Mesothelial cell of epicardium (in vitro differentiated cells): ENCODE measurements around the gene SUPT6H. TPM values are rescaled to one million over a fixed set of nuclear protein-coding genes. Genes with fewer than 3 reads are reported as not detected.
A peak's percentile ranks its signal among the peaks of the same experiment; 100 is the strongest.

Experiments
- DNase-seq, 2 experiments: peaks; one replicate each; pipeline ENCODE4 v3.0.0; 2021; ENCODE audit warnings: low spot score in 2 of 2; ENCODE audit not compliant: unreplicated experiment in 2 of 2
- H3K27ac Mint-ChIP-seq: 2 replicates; pipeline ENCODE4 v1.8.0; 2021; ENCODE audit warnings: mixed read lengths
- H3K27me3 Mint-ChIP-seq: 2 replicates; pipeline ENCODE4 v1.8.0; 2021; ENCODE audit warnings: low read depth, mixed read lengths
- H3K36me3 Mint-ChIP-seq: 2 replicates; pipeline ENCODE4 v1.8.0; 2021; ENCODE audit warnings: mixed read lengths
- H3K4me1 Mint-ChIP-seq: 2 replicates; pipeline ENCODE4 v1.8.0; 2021; ENCODE audit warnings: mixed read lengths
- H3K4me3 Mint-ChIP-seq: 2 replicates; pipeline ENCODE4 v1.8.0; 2021; ENCODE audit warnings: mild to moderate bottlenecking, moderate library complexity, mixed read lengths
- H3K9me3 Mint-ChIP-seq: 2 replicates; pipeline ENCODE4 v1.8.0; 2021; ENCODE audit warnings: mixed read lengths
- CTCF ChIP-seq: fragments of 200-600 bp; sonication (generic); IDR thresholded peaks from one replicate; pipeline ENCODE4 v1.5.0; 2021; ENCODE audit warnings: antibody characterized with exemption; ENCODE audit not compliant: unreplicated experiment
- total RNA-seq: library from RNA; stranded (reverse); gene quantifications from 3 replicates; pipeline ENCODE4 v1.2.1, GENCODE V29; 2021

SUPT6H gene
- total RNA-seq, 1 donor from 2014 or later: 91.8 TPM

- DNase-seq: no peak
- Mint-ChIP-seq H3K4me3 (no peak overlapping the region), H3K27ac (no peak overlapping the region), H3K36me3 (peaks cover 8% of the 10 kb centered on the region), H3K27me3 (no peaks in the 10 kb centered on the region), H3K9me3 (no peaks in the 10 kb centered on the region), H3K4me1 (peaks cover 17% of the 10 kb centered on the region)
- TF ChIP-seq CTCF: no peak
Measured at GRCh38 chr17:28707339-28707720, 45.3 kb downstream of the SUPT6H start.

- peak; percentile 87 to 96 for DNase-seq
- Mint-ChIP-seq H3K27ac (peak overlapping the region; percentile 99), H3K4me3 (peak overlapping the region; percentile 83), H3K36me3 (peaks cover 18% of the 10 kb centered on the region), H3K4me1 (peaks cover 31% of the 10 kb centered on the region), H3K9me3 (no peaks in the 10 kb centered on the region), H3K27me3 (no peaks in the 10 kb centered on the region)
- TF ChIP-seq CTCF: no peak
Measured at GRCh38 chr17:28710861-28711722, 49.1 kb downstream of the SUPT6H start.

- Mint-ChIP-seq H3K36me3 (peaks cover 18% of the 10 kb centered on the region), H3K4me3 (peak within 1 kb of the TSS; percentile 83), H3K4me1 (peaks cover 36% of the 10 kb centered on the region), H3K9me3 (no peaks in the 10 kb centered on the region), H3K27me3 (no peaks in the 10 kb centered on the region), H3K27ac (peak within 1 kb of the TSS; percentile 99)
- no peak for DNase-seq
- no peak for TF ChIP-seq CTCF
Measured at GRCh38 chr17:28711723-28712031, 49.7 kb downstream of the SUPT6H start, which contains the start of gene PROCA1. TSS of gene PROCA1 (minus strand) at chr17:28711888. CDS start at chr17:28711660, 228 bp downstream.

- Mint-ChIP-seq H3K27me3 (no peaks in the 10 kb centered on the region), H3K4me3 (peak overlapping the region; percentile 83), H3K9me3 (no peaks in the 10 kb centered on the region), H3K27ac (peak overlapping the region; percentile 93), H3K4me1 (peaks cover 36% of the 10 kb centered on the region), H3K36me3 (peaks cover 18% of the 10 kb centered on the region)
- no peak for DNase-seq
- TF ChIP-seq CTCF: no peak
Measured at GRCh38 chr17:28712032-28712704, 50.2 kb downstream of the SUPT6H start.

GRCh38 chr17:28712705-28713415, 50.9 kb downstream of the SUPT6H start:
- Mint-ChIP-seq H3K27me3 (no peaks in the 10 kb centered on the region), H3K36me3 (peaks cover 18% of the 10 kb centered on the region), H3K9me3 (no peaks in the 10 kb centered on the region), H3K4me3 (peak overlapping the region; percentile 39), H3K27ac (peak overlapping the region; percentile 21), H3K4me1 (peaks cover 36% of the 10 kb centered on the region)
- DNase-seq: no peak
- TF ChIP-seq CTCF: no peak
